GM21723 (cell line): ENCODE results near the gene MBNL2.

Experiments
- ATAC-seq: cut with Tn5 transposase; IDR thresholded peaks from one replicate; pipeline ENCODE4 v1.9.1; 2021; ENCODE audit warnings: mild to moderate bottlenecking, moderate library complexity; ENCODE audit not compliant: unreplicated experiment

Gene MBNL2

GRCh38 chr13:97319113-97319720 is 97.1 kb downstream of the MBNL2 start:
- ATAC-seq: no peak

- ATAC-seq: no peak
These were observed 99.0 kb downstream of the MBNL2 start for GRCh38 chr13:97321101-97321500.

GRCh38 chr13:97321616-97322321 is 99.6 kb downstream of the MBNL2 start:
- no peak for ATAC-seq

- no peak for ATAC-seq
These were observed 100.7 kb downstream of the MBNL2 start for GRCh38 chr13:97322740-97323342.

GRCh38 chr13:97324115-97324514 is 102.0 kb downstream of the MBNL2 start:
- no peak for ATAC-seq

GRCh38 chr13:97325738-97326137 is 103.6 kb downstream of the MBNL2 start:
- ATAC-seq: no peak

GRCh38 chr13:97327086-97327485 is 105.0 kb downstream of the MBNL2 start:
- no peak for ATAC-seq

GRCh38 chr13:97327506-97328221 is 105.5 kb downstream of the MBNL2 start:
- ATAC-seq: no peak

- no peak for ATAC-seq
These were observed 106.2 kb downstream of the MBNL2 start for GRCh38 chr13:97328222-97328790.

- ATAC-seq: no peak
These were observed 107.2 kb downstream of the MBNL2 start for GRCh38 chr13:97329331-97329730.

GRCh38 chr13:97330448-97330847 is 108.3 kb downstream of the MBNL2 start:
- ATAC-seq: no peak

- no peak for ATAC-seq
These were observed 110.6 kb downstream of the MBNL2 start for GRCh38 chr13:97332742-97333141.

- ATAC-seq: no peak
These were observed 111.8 kb downstream of the MBNL2 start for GRCh38 chr13:97333983-97334382.

- ATAC-seq: no peak
These were observed 112.6 kb downstream of the MBNL2 start for GRCh38 chr13:97334690-97335089.

GRCh38 chr13:97335488-97336134 is 113.5 kb downstream of the MBNL2 start:
- ATAC-seq: no peak

GRCh38 chr13:97337985-97338499 is 115.9 kb downstream of the MBNL2 start:
- no peak for ATAC-seq

GRCh38 chr13:97338571-97338970 is 116.4 kb downstream of the MBNL2 start:
- no peak for ATAC-seq

GRCh38 chr13:97339019-97339987 is 117.2 kb downstream of the MBNL2 start:
- ATAC-seq: no peak

- ATAC-seq: no peak
These were observed 118.0 kb downstream of the MBNL2 start for GRCh38 chr13:97339988-97340749.
